B cell (primary cell): Measurements from ENCODE around the gene PTPN1. TPM values are rescaled to one million over a fixed set of nuclear protein-coding genes. Genes with fewer than 3 reads are reported as not detected.

Source experiments
- ATAC-seq: fragments of 200-7000 bp; cut with Tn5 transposase; one replicate; pipeline ENCODE4 v1.10.0; 2021; ENCODE audit warnings: low read depth, mild to moderate bottlenecking, moderate number of reproducible peaks, moderate library complexity
- CTCF ChIA-PET: fragments of 350-600 bp; sonication (Branson Sonifier 250); formaldehyde crosslinking; loops from one replicate; lab custom pipeline; 2021; ENCODE audit warnings: antibody characterized with exemption, inconsistent platforms; lab: Charles Lee
- POLR2A ChIA-PET: fragments of 350-600 bp; sonication (Branson Sonifier 250); formaldehyde crosslinking; loops from one replicate; lab custom pipeline; 2021; ENCODE audit warnings: antibody characterized with exemption; lab: Charles Lee
- DNase-seq: peaks from one replicate; pipeline ENCODE4 v3.0.0; 2013
- H2AFZ ChIP-seq: 2 replicates; pipeline ENCODE4 v1.6.1; 2012; ENCODE audit warnings: mild to moderate bottlenecking, low read depth, low read length; ENCODE audit not compliant: insufficient read depth, poor library complexity, severe bottlenecking
- H3K27ac ChIP-seq, 2 donors: 1 replicate in 1 of 2; 2 replicates in 1 of 2; pipeline ENCODE4 v1.5.1; 2012 to 2013; ENCODE audit warnings: low read length in 2 of 2, mild to moderate bottlenecking in 2 of 2, moderate library complexity in 1 of 2
- H3K27me3 ChIP-seq, 4 experiments: fragments of 200-600 bp in 1 of 4; sonication (generic) in 1 of 4; replicated peaks in 1 of 4; 1 replicate in 2 of 4; 2 replicates in 2 of 4; pipeline versions ENCODE4 v1.6.1 to v1.7.0; 2013 to 2016; ENCODE audit warnings: low read length in 3 of 4, mild to moderate bottlenecking in 2 of 4, mixed read lengths in 1 of 4, moderate library complexity in 1 of 4; ENCODE audit not compliant: insufficient read depth in 4 of 4, control insufficient read depth in 3 of 4; ENCODE audit errors: control extremely low read depth in 1 of 4
- H3K36me3 ChIP-seq, 2 experiments: replicated peaks in 1 of 2; 1 replicate in 1 of 2; 2 replicates in 1 of 2; pipeline versions ENCODE4 v1.6.1 to v1.7.1; 2013; ENCODE audit warnings: low read length in 1 of 2; ENCODE audit not compliant: insufficient read depth in 2 of 2, control insufficient read depth in 1 of 2; ENCODE audit errors: control extremely low read depth in 1 of 2, extremely low read depth in 1 of 2
- H3K4me1 ChIP-seq, 2 donors: fragments of 200-600 bp in 1 of 2; sonication (generic) in 1 of 2; 1 replicate in 1 of 2; 2 replicates in 1 of 2; pipeline versions ENCODE4 v1.5.1 to v1.6.1; 2013 to 2017; ENCODE audit warnings: low read length in 2 of 2; ENCODE audit not compliant: control insufficient read depth in 2 of 2, insufficient read depth in 2 of 2
- H3K4me2 ChIP-seq: replicated peaks from 2 replicates; pipeline ENCODE3; 2012; ENCODE audit warnings: mild to moderate bottlenecking, low read depth, low read length; ENCODE audit not compliant: poor library complexity, severe bottlenecking
- H3K4me3 ChIP-seq, 5 experiments: fragments of 200-600 bp in 1 of 5; sonication (generic) in 1 of 5; 1 replicate in 3 of 5; 2 replicates in 2 of 5; pipeline versions ENCODE4 v1.5.1 to v1.7.0; 2011 to 2016; ENCODE audit warnings: low read length in 4 of 5, mild to moderate bottlenecking in 4 of 5, low read depth in 2 of 5, control low read depth in 1 of 5, moderate library complexity in 1 of 5; ENCODE audit not compliant: insufficient read depth in 1 of 5; ENCODE audit errors: control extremely low read depth in 1 of 5, extremely low read depth in 1 of 5
- H3K79me2 ChIP-seq: fragments of 200-600 bp; sonication (generic); one replicate; pipeline ENCODE4 v1.6.0; 2016; ENCODE audit warnings: low read length; ENCODE audit not compliant: control insufficient read depth, insufficient read depth
- H3K9ac ChIP-seq: fragments of 200-600 bp; sonication (generic); 2 replicates; pipeline ENCODE4 v1.6.1; 2017; ENCODE audit warnings: mild to moderate bottlenecking, low read length, moderate library complexity
- H3K9me3 ChIP-seq, 3 donors: one replicate each; pipeline versions ENCODE4 v1.6.1 to v1.7.1; 2013; ENCODE audit warnings: low read length in 2 of 3; ENCODE audit not compliant: control insufficient read depth in 2 of 3, insufficient read depth in 1 of 3; ENCODE audit errors: control extremely low read depth in 1 of 3
- H4K20me1 ChIP-seq: 2 replicates; pipeline ENCODE4 v1.6.0; 2012; ENCODE audit warnings: mild to moderate bottlenecking, low read length; ENCODE audit not compliant: insufficient read depth, control insufficient read depth, poor library complexity, severe bottlenecking
- H3K27ac Mint-ChIP-seq: one replicate; pipeline ENCODE4 v1.8.0; 2021; ENCODE audit warnings: mixed read lengths
- H3K27me3 Mint-ChIP-seq: one replicate; pipeline ENCODE4 v1.8.0; 2021; ENCODE audit warnings: mixed read lengths
- H3K4me1 Mint-ChIP-seq: one replicate; pipeline ENCODE4 v1.8.0; 2021; ENCODE audit warnings: mixed read lengths
- H3K4me3 Mint-ChIP-seq: one replicate; pipeline ENCODE4 v1.8.0; 2021; ENCODE audit warnings: mixed read lengths
- H3K9me3 Mint-ChIP-seq: one replicate; pipeline ENCODE4 v1.8.0; 2022; ENCODE audit warnings: mixed read lengths; ENCODE audit not compliant: insufficient read depth
- CTCF ChIP-seq: fragments of 200-600 bp; IDR thresholded peaks from one replicate; pipeline ENCODE4 v1.8.0; 2022; ENCODE audit warnings: antibody characterized with exemption, mild to moderate bottlenecking
- EZH2 ChIP-seq: IDR thresholded peaks from 2 replicates; pipeline ENCODE4 v1.6.1; 2012; ENCODE audit warnings: borderline replicate concordance, low read depth, mild to moderate bottlenecking, moderate library complexity, low read length; ENCODE audit not compliant: insufficient read depth, poor library complexity, severe bottlenecking
- WGBS: methylation state at CpG from one replicate; pipeline ENCODE4 v1.1.5; 2013; ENCODE audit warnings: missing lambda C conversion rate; ENCODE audit not compliant: insufficient coverage; 5-methylcytosine and 5-hydroxymethylcytosine counted together
- intact Hi-C: fragments of 100-400 bp; cut with micrococcal nuclease; formaldehyde crosslinking; loops from one replicate; pipeline ENCODE4 v1.10.0; 2022
- polyA plus RNA-seq: library from polyadenylated mRNA; depleted of rRNA; stranded (reverse); fragments of >200 nt; gene quantifications from 2 replicates; pipeline ENCODE4 v1.2.3, GENCODE V29; 2012
- total RNA-seq, 2 donors: library from RNA; stranded (reverse); fragments of 120-200 nt in 1 of 2; gene quantifications; 1 replicate in 1 of 2; 2 replicates in 1 of 2; pipeline versions ENCODE4 v1.2.3 to v1.2.4, GENCODE V29; 2013 to 2022

Gene PTPN1
- total and polyA plus RNA-seq, 2 donors (not counting 1 experiment from before 2014, with no cell fraction given) = 77.4 to 134 TPM

- WGBS = 83% methylated on average over 9 of the region's 15 CpGs
- no peaks in the 10 kb centered on the region for H3K9me3 ChIP-seq
- no peak overlapping the region for H3K27ac Mint-ChIP-seq
Observed at GRCh38 chr20:50611128-50611810, 101.1 kb downstream of the PTPN1 start.

More at GRCh38 chr20:50611128-50611810, 101.1 kb downstream of the PTPN1 start:
- intact Hi-C loops = no loop called here
- Histone ChIP-seq H3K4me3 (no peak overlapping the region), H3K79me2 (no peaks in the 10 kb centered on the region), H3K4me2 (no peak overlapping the region), H3K36me3 (no peaks in the 10 kb centered on the region), H3K27ac (no peak overlapping the region), H2AFZ (no peak overlapping the region), H4K20me1 (no peaks in the 10 kb centered on the region), H3K4me1 (no peaks in the 10 kb centered on the region), H3K9ac (no peak overlapping the region), H3K27me3 (no peaks in the 10 kb centered on the region)
- POLR2A ChIA-PET = interaction anchor here (0.7 kb wide), 1 partner anchor 376 kb away, joined by 3 read pairs; no protein-coding TSS in a partner anchor
- DNase-seq = no peak
- no peaks in the 10 kb centered on the region for H3K4me1 Mint-ChIP-seq
- CTCF ChIA-PET = interaction anchor here (0.7 kb wide), 1 partner anchor 441 kb away, joined by 4 read pairs; no protein-coding TSS in a partner anchor
- no peak for TF ChIP-seq CTCF
- TF ChIP-seq EZH2 = no peak
- no peak for ATAC-seq
- no peak overlapping the region for H3K4me3 Mint-ChIP-seq
- H3K27me3 Mint-ChIP-seq = no peaks in the 10 kb centered on the region
- H3K9me3 Mint-ChIP-seq = no peaks in the 10 kb centered on the region
